SK-N-SH (cell line): ENCODE data around the gene UBXN6. TPM values are rescaled to one million over a fixed set of nuclear protein-coding genes. Genes with fewer than 3 reads are reported as not detected.

Source experiments
- CTCF ChIA-PET: fragments of 300-600, 350-600 bp; formaldehyde crosslinking; extraction: SDS; loops from one replicate; lab custom pipeline; 2021; lab: Yijun Ruan, JAX
- POLR2A ChIA-PET: fragments of 350-600 bp; sonication (Branson Sonifier 250); formaldehyde crosslinking; extraction: SDS; loops from one replicate; lab custom pipeline; 2020; ENCODE audit warnings: antibody characterized with exemption, inconsistent platforms; lab: Yijun Ruan, JAX
- DNase-seq: peaks from one replicate; pipeline ENCODE4 v3.0.0; 2012
- H2AFZ ChIP-seq: fragments of 200-600 bp; sonication (generic); 2 replicates; pipeline ENCODE4 v1.8.1; 2016; ENCODE audit warnings: antibody characterized with exemption, mild to moderate bottlenecking, low read depth
- H3F3A ChIP-seq: fragments of 200-600 bp; sonication (generic); replicated peaks from 2 replicates; pipeline ENCODE3; 2016; ENCODE audit warnings: antibody characterized with exemption, mild to moderate bottlenecking; ENCODE audit not compliant: insufficient read depth
- H3K27ac ChIP-seq, 2 experiments: fragments of 200-500 bp in 1 of 2; fragments of 200-600 bp in 1 of 2; sonication (Bioruptor generic) in 1 of 2; sonication (generic), shearing (Covaris generic) in 1 of 2; 2 replicates each; pipeline versions ENCODE4 v1.5.1 to v1.6.1; 2014 to 2016; ENCODE audit warnings: low read depth in 2 of 2, inconsistent platforms in 1 of 2, low read length in 1 of 2, mild to moderate bottlenecking in 1 of 2, mixed read lengths in 1 of 2
- H3K27me3 ChIP-seq: fragments of 200-600 bp; sonication (generic), shearing (Covaris generic); 2 replicates; pipeline ENCODE4 v1.6.1; 2016; ENCODE audit warnings: mixed run types; ENCODE audit not compliant: insufficient read depth
- H3K36me3 ChIP-seq, 2 experiments: fragments of 200-500 bp in 1 of 2; fragments of 200-600 bp in 1 of 2; sonication (Bioruptor generic) in 1 of 2; sonication (generic) in 1 of 2; replicated peaks in 1 of 2; 2 replicates each; pipeline versions ENCODE3 to v1.5.1; 2014 to 2016; ENCODE audit warnings: low read length in 1 of 2, mild to moderate bottlenecking in 1 of 2; ENCODE audit not compliant: insufficient read depth in 2 of 2, control insufficient read depth in 1 of 2
- H3K4me1 ChIP-seq, 2 experiments: fragments of 200-500 bp in 1 of 2; fragments of 200-600 bp in 1 of 2; sonication (Bioruptor generic) in 1 of 2; sonication (generic), shearing (Covaris generic) in 1 of 2; 2 replicates each; pipeline versions ENCODE4 v1.5.1 to v1.6.1; 2014 to 2016; ENCODE audit warnings: low read depth in 1 of 2, low read length in 1 of 2, mixed run types in 1 of 2; ENCODE audit not compliant: insufficient read depth in 2 of 2, control insufficient read depth in 1 of 2
- H3K4me2 ChIP-seq: fragments of 200-600 bp; sonication (generic), shearing (Covaris generic); 2 replicates; pipeline ENCODE4 v1.6.1; 2017; ENCODE audit warnings: mixed run types
- H3K4me3 ChIP-seq, 2 experiments: fragments of 200-500 bp in 1 of 2; fragments of 200-600 bp in 1 of 2; sonication (Bioruptor generic) in 1 of 2; sonication (generic), shearing (Covaris generic) in 1 of 2; 2 replicates each; pipeline versions ENCODE4 v1.5.1 to v1.8.1; 2014 to 2016; ENCODE audit warnings: low read depth in 2 of 2, inconsistent platforms in 1 of 2, low read length in 1 of 2, mild to moderate bottlenecking in 1 of 2, mixed read lengths in 1 of 2, moderate library complexity in 1 of 2
- H3K79me2 ChIP-seq: fragments of 200-600 bp; sonication (generic); 2 replicates; pipeline ENCODE4 v1.8.1; 2017; ENCODE audit warnings: mild to moderate bottlenecking; ENCODE audit not compliant: insufficient read depth
- H3K9ac ChIP-seq: fragments of 200-600 bp; sonication (generic); 2 replicates; pipeline ENCODE4 v1.6.1; 2017; ENCODE audit warnings: mixed run types
- H3K9me2 ChIP-seq: fragments of 200-600 bp; sonication (generic); 2 replicates; pipeline ENCODE4 v1.6.1; 2017; ENCODE audit warnings: mixed run types
- H3K9me3 ChIP-seq: fragments of 200-600 bp; sonication (generic); 2 replicates; pipeline ENCODE4 v1.6.1; 2017; ENCODE audit warnings: mixed run types, mild to moderate bottlenecking, moderate library complexity
- H4K20me1 ChIP-seq: fragments of 200-600 bp; sonication (generic); 2 replicates; pipeline ENCODE4 v1.6.1; 2017; ENCODE audit warnings: mild to moderate bottlenecking, mixed run types; ENCODE audit not compliant: insufficient read depth
- ELF1 ChIP-seq: IDR thresholded peaks from 2 replicates; pipeline ENCODE4 v1.4.0; 2012
- EP300 ChIP-seq, 2 experiments: IDR thresholded peaks; 2 replicates each; pipeline versions ENCODE4 v1.4.0 to v1.6.1; 2012; ENCODE audit warnings: borderline replicate concordance in 1 of 2, low read depth in 1 of 2, low read length in 1 of 2
- EZH2phosphoT487 ChIP-seq: fragments of 200-600 bp; sonication (generic); IDR thresholded peaks from 2 replicates; pipeline ENCODE4 v1.6.1; 2017; ENCODE audit warnings: low read depth, mixed run types, mild to moderate bottlenecking, antibody characterized with exemption, moderate library complexity, borderline replicate concordance
- FOXJ3 ChIP-seq: sonication (generic); formaldehyde crosslinking; IDR thresholded peaks from 2 replicates; pipeline ENCODE4 v1.5.1; 2020; ENCODE audit warnings: mild to moderate bottlenecking, missing genetic modification reagents
- GATA2 ChIP-seq: sonication (generic); formaldehyde crosslinking; IDR thresholded peaks from 2 replicates; pipeline ENCODE4 v1.5.0; 2020; ENCODE audit warnings: mild to moderate bottlenecking, missing genetic modification reagents
- JUND ChIP-seq: IDR thresholded peaks from 2 replicates; pipeline ENCODE4 v1.4.0; 2012
- MXI1 ChIP-seq: IDR thresholded peaks from 2 replicates; pipeline ENCODE4 v1.6.1; 2012; ENCODE audit warnings: mild to moderate bottlenecking, low read depth, low read length, improper control_type of control experiment
- POLR2AphosphoS5 ChIP-seq: IDR thresholded peaks from 2 replicates; pipeline ENCODE4 v1.6.1; 2012; ENCODE audit warnings: low read depth, low read length
- RFX5 ChIP-seq: IDR thresholded peaks from 2 replicates; pipeline ENCODE4 v1.6.1; 2012; ENCODE audit warnings: mild to moderate bottlenecking, improper control_type of control experiment, low read length
- RXRA ChIP-seq: IDR thresholded peaks from 2 replicates; pipeline ENCODE4 v1.4.0; 2012; ENCODE audit warnings: low read depth, mild to moderate bottlenecking, borderline replicate concordance
- SIN3A ChIP-seq: IDR thresholded peaks from 2 replicates; pipeline ENCODE4 v1.6.1; 2012; ENCODE audit warnings: low read depth, mild to moderate bottlenecking, low read length, moderate library complexity, borderline replicate concordance
- SMC3 ChIP-seq: IDR thresholded peaks from 2 replicates; pipeline ENCODE4 v1.6.1; 2012; ENCODE audit warnings: low read depth, low read length, improper control_type of control experiment
- WGBS: methylation state at CpG from one replicate; pipeline ENCODE4 v1.1.6; 2017; ENCODE audit warnings: low lambda C conversion rate; 5-methylcytosine and 5-hydroxymethylcytosine counted together
- polyA plus RNA-seq, 3 experiments: library from polyadenylated mRNA; depleted of rRNA; stranded (reverse); fragments of >200 nt; gene quantifications; 2 replicates each; pipeline ENCODE4 v1.2.3, GENCODE V29; 2012
- TF ChIP-seq, protein P1 (sequence below): fragments of 150-350 bp; IDR thresholded peaks from 2 replicates; pipeline ENCODE4 v1.6.1; 2017; ENCODE audit warnings: antibody characterized with exemption, low read length, low read depth, borderline replicate concordance
- TF ChIP-seq, protein P2 (sequence below): fragments of 200-600 bp; sonication (generic); IDR thresholded peaks from 2 replicates; pipeline ENCODE4 v1.6.1; 2017; ENCODE audit warnings: antibody characterized with exemption, mild to moderate bottlenecking, moderate library complexity
- TF ChIP-seq, protein P3 (sequence below): IDR thresholded peaks from 2 replicates; pipeline ENCODE4 v1.4.0; 2012; ENCODE audit warnings: low read depth, borderline replicate concordance
- TF ChIP-seq, protein P4 (sequence below): IDR thresholded peaks from 2 replicates; pipeline ENCODE4 v1.6.1; 2012; ENCODE audit warnings: mild to moderate bottlenecking, low read depth, low read length, moderate library complexity

Gene UBXN6
- polyA plus RNA-seq, 1 of the 3 experiments (the other 2 are of a cell fraction), result 110 TPM

DNA sequence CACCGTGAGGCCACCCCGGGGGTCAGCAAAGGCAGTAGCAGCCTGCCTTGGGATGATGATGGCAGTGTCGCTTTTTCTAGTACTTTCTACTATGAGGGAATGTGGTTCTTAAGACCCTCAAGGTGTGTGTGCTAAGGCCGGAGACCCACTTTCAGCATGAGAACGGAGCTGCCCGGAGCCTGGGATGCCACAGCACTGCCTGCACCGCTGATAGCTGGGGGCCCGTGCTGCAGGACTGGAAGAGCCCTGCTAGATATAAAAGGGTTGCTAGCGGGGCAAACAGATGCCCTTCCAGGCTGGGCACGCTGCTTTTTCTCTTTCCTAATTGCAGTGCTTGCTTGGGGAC lies 46.2 kb upstream of the UBXN6 start (continued):
- TF ChIP-seq SIN3A (no peak), RFX5 (no peak), ELF1 (no peak)
- TF ChIP-seq, protein P1, sequence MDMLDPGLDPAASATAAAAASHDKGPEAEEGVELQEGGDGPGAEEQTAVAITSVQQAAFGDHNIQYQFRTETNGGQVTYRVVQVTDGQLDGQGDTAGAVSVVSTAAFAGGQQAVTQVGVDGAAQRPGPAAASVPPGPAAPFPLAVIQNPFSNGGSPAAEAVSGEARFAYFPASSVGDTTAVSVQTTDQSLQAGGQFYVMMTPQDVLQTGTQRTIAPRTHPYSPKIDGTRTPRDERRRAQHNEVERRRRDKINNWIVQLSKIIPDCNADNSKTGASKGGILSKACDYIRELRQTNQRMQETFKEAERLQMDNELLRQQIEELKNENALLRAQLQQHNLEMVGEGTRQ, result no peak
- TF ChIP-seq, all 33 proteins: peak for 0

DNA sequence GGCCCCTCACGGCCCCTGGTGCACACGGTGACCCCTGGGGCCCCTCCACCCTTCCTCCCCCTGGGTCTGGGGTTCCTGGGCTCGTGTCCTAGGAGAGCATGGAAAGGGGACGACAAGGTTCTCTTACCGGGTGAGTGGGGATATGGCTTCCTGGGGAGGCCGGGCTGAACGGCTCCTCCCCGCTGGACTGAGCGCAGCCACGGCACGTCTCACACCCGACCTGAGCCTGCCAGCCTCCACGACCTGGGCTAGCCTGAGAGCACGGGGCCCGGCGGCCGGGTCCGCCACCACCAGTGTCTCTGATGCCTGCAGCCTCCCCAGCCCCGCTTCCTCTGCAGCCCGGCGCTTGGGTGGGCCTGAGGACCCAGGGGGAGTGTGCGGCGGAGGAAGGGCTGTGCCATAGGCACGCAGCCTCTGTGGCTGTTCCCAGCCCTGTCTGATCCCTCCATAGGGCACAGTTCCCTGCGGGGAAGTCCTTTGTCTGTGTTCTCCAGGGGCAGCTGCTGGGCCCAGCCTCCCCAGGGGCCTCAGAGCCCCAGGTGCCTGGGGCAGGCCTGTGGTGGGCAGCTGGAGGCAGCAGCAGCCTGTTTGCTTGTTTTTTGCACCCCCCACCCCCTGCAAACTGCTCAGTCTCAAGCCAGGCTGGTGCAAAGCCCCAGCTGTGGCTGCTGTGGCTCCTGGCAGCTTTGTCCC lies 45.7 kb upstream of the UBXN6 start:
- H3K79me2 ChIP-seq, result no peaks in the 10 kb centered on the region
- H3K9me3 ChIP-seq, result no peaks in the 10 kb centered on the region
- H3K4me2 ChIP-seq, result no peak overlapping the region
- H3K27ac ChIP-seq, result no peak overlapping the region
- CTCF ChIA-PET, result interaction anchor here (4.1 kb wide), 1 partner anchor 21 kb away, joined by 24 read pairs; no protein-coding TSS in a partner anchor
- no peaks in the 10 kb centered on the region for H3K9me2 ChIP-seq
- no peaks in the 10 kb centered on the region for H3K27me3 ChIP-seq
- no peak overlapping the region for H3K4me3 ChIP-seq
- 89% methylated on average over 17 of the region's 25 CpGs for WGBS
- H3K9ac ChIP-seq, result no peak overlapping the region
- H4K20me1 ChIP-seq, result no peaks in the 10 kb centered on the region
- no peak overlapping the region for H2AFZ ChIP-seq
- DNase-seq, result no peak
- TF ChIP-seq EP300 (IDR thresholded peaks at IDR 0.05; ENCODE audit: borderline replicate concordance in 1 of 2, low read depth in 1 of 2, low read length in 1 of 2) (no peak), MXI1 (no peak), SMC3 (no peak), JUND (no peak), FOXJ3 (CRISPR knock-in tag) (no peak), RXRA (no peak), EZH2phosphoT487 (no peak), POLR2AphosphoS5 (no peak), GATA2 (CRISPR knock-in tag) (no peak)
- TF ChIP-seq, protein P2, sequence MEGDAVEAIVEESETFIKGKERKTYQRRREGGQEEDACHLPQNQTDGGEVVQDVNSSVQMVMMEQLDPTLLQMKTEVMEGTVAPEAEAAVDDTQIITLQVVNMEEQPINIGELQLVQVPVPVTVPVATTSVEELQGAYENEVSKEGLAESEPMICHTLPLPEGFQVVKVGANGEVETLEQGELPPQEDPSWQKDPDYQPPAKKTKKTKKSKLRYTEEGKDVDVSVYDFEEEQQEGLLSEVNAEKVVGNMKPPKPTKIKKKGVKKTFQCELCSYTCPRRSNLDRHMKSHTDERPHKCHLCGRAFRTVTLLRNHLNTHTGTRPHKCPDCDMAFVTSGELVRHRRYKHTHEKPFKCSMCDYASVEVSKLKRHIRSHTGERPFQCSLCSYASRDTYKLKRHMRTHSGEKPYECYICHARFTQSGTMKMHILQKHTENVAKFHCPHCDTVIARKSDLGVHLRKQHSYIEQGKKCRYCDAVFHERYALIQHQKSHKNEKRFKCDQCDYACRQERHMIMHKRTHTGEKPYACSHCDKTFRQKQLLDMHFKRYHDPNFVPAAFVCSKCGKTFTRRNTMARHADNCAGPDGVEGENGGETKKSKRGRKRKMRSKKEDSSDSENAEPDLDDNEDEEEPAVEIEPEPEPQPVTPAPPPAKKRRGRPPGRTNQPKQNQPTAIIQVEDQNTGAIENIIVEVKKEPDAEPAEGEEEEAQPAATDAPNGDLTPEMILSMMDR, result no peak
- TF ChIP-seq, protein P1, result no peak
- TF ChIP-seq, protein P3, sequence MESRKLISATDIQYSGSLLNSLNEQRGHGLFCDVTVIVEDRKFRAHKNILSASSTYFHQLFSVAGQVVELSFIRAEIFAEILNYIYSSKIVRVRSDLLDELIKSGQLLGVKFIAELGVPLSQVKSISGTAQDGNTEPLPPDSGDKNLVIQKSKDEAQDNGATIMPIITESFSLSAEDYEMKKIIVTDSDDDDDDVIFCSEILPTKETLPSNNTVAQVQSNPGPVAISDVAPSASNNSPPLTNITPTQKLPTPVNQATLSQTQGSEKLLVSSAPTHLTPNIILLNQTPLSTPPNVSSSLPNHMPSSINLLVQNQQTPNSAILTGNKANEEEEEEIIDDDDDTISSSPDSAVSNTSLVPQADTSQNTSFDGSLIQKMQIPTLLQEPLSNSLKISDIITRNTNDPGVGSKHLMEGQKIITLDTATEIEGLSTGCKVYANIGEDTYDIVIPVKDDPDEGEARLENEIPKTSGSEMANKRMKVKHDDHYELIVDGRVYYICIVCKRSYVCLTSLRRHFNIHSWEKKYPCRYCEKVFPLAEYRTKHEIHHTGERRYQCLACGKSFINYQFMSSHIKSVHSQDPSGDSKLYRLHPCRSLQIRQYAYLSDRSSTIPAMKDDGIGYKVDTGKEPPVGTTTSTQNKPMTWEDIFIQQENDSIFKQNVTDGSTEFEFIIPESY, result no peak
- TF ChIP-seq, protein P4, sequence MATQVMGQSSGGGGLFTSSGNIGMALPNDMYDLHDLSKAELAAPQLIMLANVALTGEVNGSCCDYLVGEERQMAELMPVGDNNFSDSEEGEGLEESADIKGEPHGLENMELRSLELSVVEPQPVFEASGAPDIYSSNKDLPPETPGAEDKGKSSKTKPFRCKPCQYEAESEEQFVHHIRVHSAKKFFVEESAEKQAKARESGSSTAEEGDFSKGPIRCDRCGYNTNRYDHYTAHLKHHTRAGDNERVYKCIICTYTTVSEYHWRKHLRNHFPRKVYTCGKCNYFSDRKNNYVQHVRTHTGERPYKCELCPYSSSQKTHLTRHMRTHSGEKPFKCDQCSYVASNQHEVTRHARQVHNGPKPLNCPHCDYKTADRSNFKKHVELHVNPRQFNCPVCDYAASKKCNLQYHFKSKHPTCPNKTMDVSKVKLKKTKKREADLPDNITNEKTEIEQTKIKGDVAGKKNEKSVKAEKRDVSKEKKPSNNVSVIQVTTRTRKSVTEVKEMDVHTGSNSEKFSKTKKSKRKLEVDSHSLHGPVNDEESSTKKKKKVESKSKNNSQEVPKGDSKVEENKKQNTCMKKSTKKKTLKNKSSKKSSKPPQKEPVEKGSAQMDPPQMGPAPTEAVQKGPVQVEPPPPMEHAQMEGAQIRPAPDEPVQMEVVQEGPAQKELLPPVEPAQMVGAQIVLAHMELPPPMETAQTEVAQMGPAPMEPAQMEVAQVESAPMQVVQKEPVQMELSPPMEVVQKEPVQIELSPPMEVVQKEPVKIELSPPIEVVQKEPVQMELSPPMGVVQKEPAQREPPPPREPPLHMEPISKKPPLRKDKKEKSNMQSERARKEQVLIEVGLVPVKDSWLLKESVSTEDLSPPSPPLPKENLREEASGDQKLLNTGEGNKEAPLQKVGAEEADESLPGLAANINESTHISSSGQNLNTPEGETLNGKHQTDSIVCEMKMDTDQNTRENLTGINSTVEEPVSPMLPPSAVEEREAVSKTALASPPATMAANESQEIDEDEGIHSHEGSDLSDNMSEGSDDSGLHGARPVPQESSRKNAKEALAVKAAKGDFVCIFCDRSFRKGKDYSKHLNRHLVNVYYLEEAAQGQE, result no peak
- H3F3A ChIP-seq, result peaks cover 3% of the 10 kb centered on the region
- POLR2A ChIA-PET, result interaction anchor here (1.2 kb wide), 1 partner anchor 29 kb away, joined by 4 read pairs; no protein-coding TSS in a partner anchor
- H3K36me3 ChIP-seq, result peaks cover 0 to 44% of the 10 kb centered on the region in 2 experiments
- 0 out of 4 replicates have a peak, but pooled peaks cover 0 to 7% of the 10 kb centered on the region in 2 experiments for H3K4me1 ChIP-seq
